ENCODE data around the gene NKX2-2. TPM values are rescaled to one million over a fixed set of nuclear protein-coding genes. Genes with fewer than 3 reads are reported as not detected.

Gene NKX2-2
- total RNA-seq, 1 donor from 2014 or later: not detected

GRCh38 chr20:21515300-21516179 is 1.7 kb upstream of the NKX2-2 start:
- Histone ChIP-seq H3K36me3 (ENCODE audit: insufficient read depth, low read length) (no peaks in the 10 kb centered on the region), H3K4me3 (ENCODE audit: insufficient read depth, low read depth, low read length) (no peak overlapping the region), H3K9ac (ENCODE audit: low read length) (no peak overlapping the region), H4K20me1 (ENCODE audit: insufficient read depth, low read length) (no peaks in the 10 kb centered on the region), H3K4me1 (ENCODE audit: insufficient read depth, low read length) (peaks cover 3% of the 10 kb centered on the region), H3K27me3 (ENCODE audit: insufficient read depth, low read length) (peaks cover 87% of the 10 kb centered on the region), H3K4me2 (ENCODE audit: low read length) (peak overlapping the region; percentile 8), H3K79me2 (ENCODE audit: insufficient read depth, low read length) (no peaks in the 10 kb centered on the region), H2AFZ (ENCODE audit: low read depth, low read length) (no peak overlapping the region), H3K9me3 (ENCODE audit: insufficient read depth, low read depth, low read length) (peaks cover 4% of the 10 kb centered on the region), H3K27ac (ENCODE audit: low read depth, low read length) (no peak overlapping the region)
- peaks cover 29% of the 10 kb centered on the region for H3K9me3 Mint-ChIP-seq (ENCODE audit: unreplicated experiment)
- H3K27me3 Mint-ChIP-seq (ENCODE audit: low read depth, unreplicated experiment): peaks cover 70% of the 10 kb centered on the region
- no peak overlapping the region for H3K4me3 Mint-ChIP-seq (ENCODE audit: unreplicated experiment)
- FAIRE-seq (no peak), DNase-seq (ENCODE audit: low read depth) (no peak)
- no peaks in the 10 kb centered on the region for H3K36me3 Mint-ChIP-seq (ENCODE audit: low read depth, unreplicated experiment)
- no peaks in the 10 kb centered on the region for H3K4me1 Mint-ChIP-seq (ENCODE audit: low read depth, unreplicated experiment)
- TF ChIP-seq EZH2 (IDR thresholded peaks at IDR 0.05; ENCODE audit: insufficient read depth, low read length): peak; percentile 92
- TF ChIP-seq, protein P1, sequence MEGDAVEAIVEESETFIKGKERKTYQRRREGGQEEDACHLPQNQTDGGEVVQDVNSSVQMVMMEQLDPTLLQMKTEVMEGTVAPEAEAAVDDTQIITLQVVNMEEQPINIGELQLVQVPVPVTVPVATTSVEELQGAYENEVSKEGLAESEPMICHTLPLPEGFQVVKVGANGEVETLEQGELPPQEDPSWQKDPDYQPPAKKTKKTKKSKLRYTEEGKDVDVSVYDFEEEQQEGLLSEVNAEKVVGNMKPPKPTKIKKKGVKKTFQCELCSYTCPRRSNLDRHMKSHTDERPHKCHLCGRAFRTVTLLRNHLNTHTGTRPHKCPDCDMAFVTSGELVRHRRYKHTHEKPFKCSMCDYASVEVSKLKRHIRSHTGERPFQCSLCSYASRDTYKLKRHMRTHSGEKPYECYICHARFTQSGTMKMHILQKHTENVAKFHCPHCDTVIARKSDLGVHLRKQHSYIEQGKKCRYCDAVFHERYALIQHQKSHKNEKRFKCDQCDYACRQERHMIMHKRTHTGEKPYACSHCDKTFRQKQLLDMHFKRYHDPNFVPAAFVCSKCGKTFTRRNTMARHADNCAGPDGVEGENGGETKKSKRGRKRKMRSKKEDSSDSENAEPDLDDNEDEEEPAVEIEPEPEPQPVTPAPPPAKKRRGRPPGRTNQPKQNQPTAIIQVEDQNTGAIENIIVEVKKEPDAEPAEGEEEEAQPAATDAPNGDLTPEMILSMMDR (IDR thresholded peaks at IDR 0.05; ENCODE audit: insufficient read depth, low read depth, low read length): no peak
- H3K27ac Mint-ChIP-seq (ENCODE audit: unreplicated experiment): peak overlapping the region; percentile 13

DNA sequence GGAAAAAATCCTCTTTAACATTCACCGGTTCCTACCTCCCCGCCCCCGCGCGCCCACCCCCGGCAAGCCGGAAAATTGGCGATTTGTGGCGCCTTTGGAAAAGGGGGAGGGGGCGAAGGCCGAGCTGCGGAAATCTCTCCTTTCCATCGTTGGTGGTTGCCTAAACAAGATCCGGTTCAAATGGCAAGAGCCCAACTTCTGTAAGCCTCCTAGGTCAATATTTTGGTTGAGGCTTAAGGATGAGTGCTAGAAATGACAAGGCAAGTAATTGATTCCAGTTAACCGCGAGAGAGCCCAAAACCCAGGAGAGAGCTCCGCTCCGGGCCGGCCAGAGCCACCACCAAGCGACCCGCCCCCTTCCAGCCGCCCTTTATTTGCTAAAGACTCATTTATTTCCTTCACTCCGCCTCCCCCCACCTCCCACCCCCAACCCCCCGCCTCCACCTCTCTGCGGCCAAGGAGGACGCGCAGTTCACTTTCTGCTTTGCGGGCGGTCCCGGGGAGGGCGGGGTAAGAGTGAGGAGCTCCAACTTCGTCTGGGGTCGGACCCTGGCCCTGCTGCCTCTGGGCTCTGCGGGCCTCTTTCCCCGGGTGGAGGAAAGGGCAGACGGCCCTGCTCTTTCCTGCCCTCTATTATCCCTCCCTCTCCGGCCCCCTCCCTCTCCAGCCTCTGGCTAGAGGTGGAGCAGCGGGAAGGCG is 838 bp upstream of the NKX2-2 start:
- H3K4me1 Mint-ChIP-seq (ENCODE audit: low read depth, unreplicated experiment): no peaks in the 10 kb centered on the region

More for the DNA sequence above, 838 bp upstream of the NKX2-2 start:
- H3K36me3 ChIP-seq (ENCODE audit: insufficient read depth, low read length): no peaks in the 10 kb centered on the region
- Mint-ChIP-seq H3K9me3 (ENCODE audit: unreplicated experiment) (peaks cover 24% of the 10 kb centered on the region), H3K27me3 (ENCODE audit: low read depth, unreplicated experiment) (peaks cover 70% of the 10 kb centered on the region), H3K27ac (ENCODE audit: unreplicated experiment) (no peak overlapping the region), H3K36me3 (ENCODE audit: low read depth, unreplicated experiment) (no peaks in the 10 kb centered on the region), H3K4me3 (ENCODE audit: unreplicated experiment) (no peak overlapping the region)
- TF ChIP-seq, protein P1 (IDR thresholded peaks at IDR 0.05; ENCODE audit: insufficient read depth, low read depth, low read length): no peak
- no peak for TF ChIP-seq EZH2 (IDR thresholded peaks at IDR 0.05; ENCODE audit: insufficient read depth, low read length)
- H3K79me2 ChIP-seq (ENCODE audit: insufficient read depth, low read length): no peaks in the 10 kb centered on the region
- H3K4me2 ChIP-seq (ENCODE audit: low read length): peak overlapping the region; percentile 63
- H3K27ac ChIP-seq (ENCODE audit: low read depth, low read length): no peak overlapping the region
- H3K4me3 ChIP-seq (ENCODE audit: insufficient read depth, low read depth, low read length): no peak overlapping the region
- H3K9me3 ChIP-seq (ENCODE audit: insufficient read depth, low read depth, low read length): peaks cover 4% of the 10 kb centered on the region
- DNase-seq (ENCODE audit: low read depth) (no peak), FAIRE-seq (no peak)
- H2AFZ ChIP-seq (ENCODE audit: low read depth, low read length): no peak overlapping the region
- H4K20me1 ChIP-seq (ENCODE audit: insufficient read depth, low read length): no peaks in the 10 kb centered on the region
- peaks cover 6% of the 10 kb centered on the region for H3K4me1 ChIP-seq (ENCODE audit: insufficient read depth, low read length)
- H3K9ac ChIP-seq (ENCODE audit: low read length): no peak overlapping the region
- H3K27me3 ChIP-seq (ENCODE audit: insufficient read depth, low read length): peaks cover 85% of the 10 kb centered on the region

All from astrocyte (in vitro differentiated cells and primary cell).